Measurements from ENCODE around the gene TRIM44. TPM values are rescaled to one million over a fixed set of nuclear protein-coding genes. Genes with fewer than 3 reads are reported as not detected.
"Not testable (repeated sequence)": the region's sequence is repeated elsewhere in the genome, so short reads cannot be mapped to it uniquely, and the experiment has no call there.

Gene TRIM44
- total RNA-seq, 1 donor from 2014 or later: 42.3 TPM

GRCh38 chr11:35859301-35859700, 196.7 kb downstream of the TRIM44 start:
- intact Hi-C loops (cut with micrococcal nuclease): no loop called here
- peaks cover 4% of the 10 kb centered on the region for H3K9me3 ChIP-seq (replicated peaks)
- H3K27ac ChIP-seq (replicated peaks): no peak overlapping the region
- H3K36me3 ChIP-seq: no peaks in the 10 kb centered on the region
- no peaks in the 10 kb centered on the region for H3K27me3 ChIP-seq (ENCODE audit: low read depth)
- no peak for TF ChIP-seq CTCF (IDR thresholded peaks at IDR 0.05; ENCODE audit: borderline replicate concordance)
- H3K4me3 ChIP-seq: no peak overlapping the region
- H3K4me1 ChIP-seq: no peaks in the 10 kb centered on the region
- no peak for DNase-seq

DNA sequence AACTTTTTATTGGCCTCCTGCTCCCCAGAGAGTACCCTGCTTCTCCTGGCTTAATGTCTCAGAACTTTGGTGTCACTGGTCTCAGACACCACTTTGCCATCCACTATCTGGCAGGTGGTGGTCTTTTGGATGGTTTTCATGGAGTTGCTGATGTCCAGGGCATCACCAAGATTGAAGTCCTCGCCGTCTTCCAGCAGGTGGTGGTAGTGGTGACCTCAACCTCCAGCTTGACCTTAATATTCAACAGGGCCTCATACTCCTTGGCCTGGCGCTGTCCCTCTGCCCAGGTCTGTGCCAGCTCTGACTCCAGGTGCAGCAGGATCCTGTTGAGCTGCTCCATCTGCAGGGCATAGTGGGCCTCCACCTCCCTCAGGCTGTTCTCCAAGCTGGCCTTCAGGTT, 197.6 kb downstream of the TRIM44 start:
- DNase-seq; H3K9me3 ChIP-seq (replicated peaks); H3K4me3 ChIP-seq; H3K27ac ChIP-seq (replicated peaks); H3K27me3 ChIP-seq (ENCODE audit: low read depth); H3K36me3 ChIP-seq; intact Hi-C loops (cut with micrococcal nuclease); H3K4me1 ChIP-seq: not testable (repeated sequence)

- Histone ChIP-seq H3K27ac (replicated peaks) (no peak overlapping the region), H3K9me3 (replicated peaks) (peaks cover 4% of the 10 kb centered on the region), H3K4me3 (no peak overlapping the region), H3K36me3 (no peaks in the 10 kb centered on the region), H3K27me3 (ENCODE audit: low read depth) (no peaks in the 10 kb centered on the region), H3K4me1 (no peaks in the 10 kb centered on the region)
- DNase-seq: no peak
- TF ChIP-seq CTCF (IDR thresholded peaks at IDR 0.05; ENCODE audit: borderline replicate concordance): no peak
- intact Hi-C loops (cut with micrococcal nuclease): no loop called here
Measured at GRCh38 chr11:35861191-35861590, 198.6 kb downstream of the TRIM44 start.

- intact Hi-C loops (cut with micrococcal nuclease): no loop called here
- Histone ChIP-seq H3K36me3 (no peaks in the 10 kb centered on the region), H3K9me3 (replicated peaks) (peaks cover 13% of the 10 kb centered on the region), H3K4me1 (no peaks in the 10 kb centered on the region), H3K4me3 (no peak overlapping the region), H3K27me3 (ENCODE audit: low read depth) (no peaks in the 10 kb centered on the region), H3K27ac (replicated peaks) (no peak overlapping the region)
- DNase-seq: no peak
- TF ChIP-seq CTCF (IDR thresholded peaks at IDR 0.05; ENCODE audit: borderline replicate concordance): no peak
Measured at GRCh38 chr11:35862666-35863065, 200.1 kb downstream of the TRIM44 start.

GRCh38 chr11:35864131-35864530, 201.6 kb downstream of the TRIM44 start:
- Histone ChIP-seq H3K4me1 (no peaks in the 10 kb centered on the region), H3K4me3 (no peak overlapping the region), H3K36me3 (no peaks in the 10 kb centered on the region), H3K9me3 (replicated peaks) (peaks cover 28% of the 10 kb centered on the region), H3K27me3 (ENCODE audit: low read depth) (no peaks in the 10 kb centered on the region), H3K27ac (replicated peaks) (no peak overlapping the region)
- TF ChIP-seq CTCF (IDR thresholded peaks at IDR 0.05; ENCODE audit: borderline replicate concordance): no peak
- DNase-seq: no peak
- intact Hi-C loops (cut with micrococcal nuclease): no loop called here

- no peak overlapping the region for H3K27ac ChIP-seq (replicated peaks)
- no peaks in the 10 kb centered on the region for H3K27me3 ChIP-seq (ENCODE audit: low read depth)
- intact Hi-C loops (cut with micrococcal nuclease): no loop called here
- no peaks in the 10 kb centered on the region for H3K4me1 ChIP-seq
- H3K4me3 ChIP-seq: no peak overlapping the region
- TF ChIP-seq CTCF (IDR thresholded peaks at IDR 0.05; ENCODE audit: borderline replicate concordance): no peak
- no peaks in the 10 kb centered on the region for H3K36me3 ChIP-seq
- DNase-seq: no peak
- peaks cover 41% of the 10 kb centered on the region for H3K9me3 ChIP-seq (replicated peaks)
Measured at GRCh38 chr11:35866601-35867000, 204.0 kb downstream of the TRIM44 start.

Other genes with a start within 250 kb of the TRIM44 start
- gene SLC1A2, start 243.2 kb upstream of the TRIM44 start, total RNA-seq: 8.4 TPM
- gene PAMR1, start 137.2 kb upstream of the TRIM44 start, total RNA-seq: 12.9 TPM
- 0.88 TPM for gene FJX1, start 44.3 kb upstream of the TRIM44 start, total RNA-seq